ENCODE data around the gene HDAC9. TPM values are rescaled to one million over a fixed set of nuclear protein-coding genes. Genes with fewer than 3 reads are reported as not detected.

Gene HDAC9
- total RNA-seq, 1 experiment from 2014 or later, result 14.7 TPM

- no peak overlapping the region for H3K4me2 ChIP-seq
- no peaks in the 10 kb centered on the region for H3K9me3 ChIP-seq (ENCODE audit: insufficient read depth, low read depth)
- no peak overlapping the region for H3K4me3 ChIP-seq
- no peak overlapping the region for H3K27ac ChIP-seq
- no peaks in the 10 kb centered on the region for H3K36me3 ChIP-seq (ENCODE audit: low read depth)
- intact Hi-C loops (cut with micrococcal nuclease; ENCODE audit: unreplicated experiment), result no loop called here
- no peak overlapping the region for H2AFZ ChIP-seq
- TF ChIP-seq EZH2 (IDR thresholded peaks at IDR 0.05; ENCODE audit: low read depth), result no peak
- no peak for TF ChIP-seq CTCF (conservative IDR thresholded peaks at IDR 0.05)
- no peaks in the 10 kb centered on the region for H3K27me3 ChIP-seq (ENCODE audit: insufficient read depth, low read depth)
- ChIA-PET POLR2A (ENCODE audit: unreplicated experiment) (interaction anchor here (0.7 kb wide), 1 partner anchor 1219 kb away, joined by 6 read pairs; no protein-coding TSS in a partner anchor), CTCF (no interaction called here)
- no peaks in the 10 kb centered on the region for H3K4me1 ChIP-seq (replicated peaks; ENCODE audit: insufficient read depth)
- DNase-seq, result no peak
- no peaks in the 10 kb centered on the region for H3F3A ChIP-seq (ENCODE audit: insufficient read depth, low read depth)
- H3K9me2 ChIP-seq (ENCODE audit: insufficient read depth), result no peaks in the 10 kb centered on the region
- BruUV-seq (replicated peaks), result no TSS peak
- no peaks in the 10 kb centered on the region for H4K20me1 ChIP-seq (ENCODE audit: insufficient read depth)
- H3K79me2 ChIP-seq (ENCODE audit: low read depth), result no peaks in the 10 kb centered on the region
Observed at GRCh38 chr7:18706670-18707069, 211.1 kb downstream of the HDAC9 start.

GRCh38 chr7:18708204-18708603, 212.7 kb downstream of the HDAC9 start:
- intact Hi-C loops (cut with micrococcal nuclease; ENCODE audit: unreplicated experiment), result no loop called here
- Histone ChIP-seq H3K9me3 (ENCODE audit: insufficient read depth, low read depth) (no peaks in the 10 kb centered on the region), H3K79me2 (ENCODE audit: low read depth) (no peaks in the 10 kb centered on the region), H3K4me2 (no peak overlapping the region), H2AFZ (no peak overlapping the region), H3K27ac (no peak overlapping the region), H3F3A (ENCODE audit: insufficient read depth, low read depth) (no peaks in the 10 kb centered on the region), H3K4me3 (no peak overlapping the region), H3K36me3 (ENCODE audit: low read depth) (no peaks in the 10 kb centered on the region), H3K4me1 (replicated peaks; ENCODE audit: insufficient read depth) (no peaks in the 10 kb centered on the region), H3K9me2 (ENCODE audit: insufficient read depth) (no peaks in the 10 kb centered on the region), H4K20me1 (ENCODE audit: insufficient read depth) (no peaks in the 10 kb centered on the region), H3K27me3 (ENCODE audit: insufficient read depth, low read depth) (no peaks in the 10 kb centered on the region)
- ChIA-PET CTCF (no interaction called here), POLR2A (ENCODE audit: unreplicated experiment) (no interaction called here)
- no TSS peak for BruUV-seq (replicated peaks)
- TF ChIP-seq EZH2 (IDR thresholded peaks at IDR 0.05; ENCODE audit: low read depth), result no peak
- DNase-seq, result no peak

- no peaks in the 10 kb centered on the region for H3K9me3 ChIP-seq (ENCODE audit: insufficient read depth, low read depth)
- no peaks in the 10 kb centered on the region for H3K4me1 ChIP-seq (replicated peaks; ENCODE audit: insufficient read depth)
- BruUV-seq (replicated peaks), result no TSS peak
- H3K9me2 ChIP-seq (ENCODE audit: insufficient read depth), result 0 out of 2 replicates have a peak, but pooled peaks cover 5% of the 10 kb centered on the region
- no peaks in the 10 kb centered on the region for H3K79me2 ChIP-seq (ENCODE audit: low read depth)
- H3K4me3 ChIP-seq, result no peak overlapping the region
- DNase-seq, result no peak
- H2AFZ ChIP-seq, result no peak overlapping the region
- intact Hi-C loops (cut with micrococcal nuclease; ENCODE audit: unreplicated experiment), result loop anchor here (10.0 kb wide), 1 partner anchor 339 kb away; no protein-coding TSS in a partner anchor
- H3K36me3 ChIP-seq (ENCODE audit: low read depth), result no peaks in the 10 kb centered on the region
- H3K27me3 ChIP-seq (ENCODE audit: insufficient read depth, low read depth), result no peaks in the 10 kb centered on the region
- CTCF ChIA-PET, result no interaction called here
- H3F3A ChIP-seq (ENCODE audit: insufficient read depth, low read depth), result no peaks in the 10 kb centered on the region
- H3K4me2 ChIP-seq, result no peak overlapping the region
- POLR2A ChIA-PET (ENCODE audit: unreplicated experiment), result interaction anchor here (0.8 kb wide), 1 partner anchor 89 kb away, joined by 4 read pairs; no protein-coding TSS in a partner anchor
- TF ChIP-seq EZH2 (IDR thresholded peaks at IDR 0.05; ENCODE audit: low read depth) (no peak), CTCF (conservative IDR thresholded peaks at IDR 0.05) (no peak)
- no peaks in the 10 kb centered on the region for H4K20me1 ChIP-seq (ENCODE audit: insufficient read depth)
- no peak overlapping the region for H3K27ac ChIP-seq
Observed at GRCh38 chr7:18715988-18716387, 220.4 kb downstream of the HDAC9 start.

- Histone ChIP-seq H3K4me1 (replicated peaks; ENCODE audit: insufficient read depth) (no peaks in the 10 kb centered on the region), H3K9me2 (ENCODE audit: insufficient read depth) (no peaks in the 10 kb centered on the region), H3K79me2 (ENCODE audit: low read depth) (no peaks in the 10 kb centered on the region), H3K4me3 (no peak overlapping the region), H4K20me1 (ENCODE audit: insufficient read depth) (no peaks in the 10 kb centered on the region), H2AFZ (no peak overlapping the region), H3K36me3 (ENCODE audit: low read depth) (no peaks in the 10 kb centered on the region), H3F3A (ENCODE audit: insufficient read depth, low read depth) (no peaks in the 10 kb centered on the region), H3K27ac (no peak overlapping the region), H3K4me2 (no peak overlapping the region), H3K9me3 (ENCODE audit: insufficient read depth, low read depth) (no peaks in the 10 kb centered on the region), H3K27me3 (ENCODE audit: insufficient read depth, low read depth) (no peaks in the 10 kb centered on the region)
- TF ChIP-seq EZH2 (IDR thresholded peaks at IDR 0.05; ENCODE audit: low read depth) (no peak), CTCF (conservative IDR thresholded peaks at IDR 0.05) (no peak)
- BruUV-seq (replicated peaks), result no TSS peak
- ChIA-PET CTCF (interaction anchor here (0.6 kb wide), 1 partner anchor 946 kb away, joined by 3 read pairs; no protein-coding TSS in a partner anchor), POLR2A (ENCODE audit: unreplicated experiment) (no interaction called here)
- no peak for DNase-seq
- intact Hi-C loops (cut with micrococcal nuclease; ENCODE audit: unreplicated experiment), result no loop called here
Observed at GRCh38 chr7:18721429-18721828, 225.9 kb downstream of the HDAC9 start.

All from PC-9 (cell line).